MM.1S (cell line): ENCODE results near the gene RNF26.

ENCODE experiments used
- EZH2 ChIP-seq: fragments of 300-600 bp; sonication (generic); optimal IDR thresholded peaks from 2 replicates; pipeline ENCODE3; 2017; ENCODE audit warnings: low read depth, mild to moderate bottlenecking, antibody characterized with exemption, low read length, mixed read lengths
- EZH2phosphoT487 ChIP-seq: fragments of 300-600 bp; sonication (generic); IDR thresholded peaks from 2 replicates; pipeline ENCODE4 v1.6.1; 2018; ENCODE audit warnings: antibody characterized with exemption, low read length
- TF ChIP-seq, protein P1 (sequence below): fragments of 300-600 bp; sonication (generic); IDR thresholded peaks from 2 replicates; pipeline ENCODE4 v1.5.1; 2016; ENCODE audit warnings: antibody characterized with exemption, low read length, mixed read lengths

DNA sequence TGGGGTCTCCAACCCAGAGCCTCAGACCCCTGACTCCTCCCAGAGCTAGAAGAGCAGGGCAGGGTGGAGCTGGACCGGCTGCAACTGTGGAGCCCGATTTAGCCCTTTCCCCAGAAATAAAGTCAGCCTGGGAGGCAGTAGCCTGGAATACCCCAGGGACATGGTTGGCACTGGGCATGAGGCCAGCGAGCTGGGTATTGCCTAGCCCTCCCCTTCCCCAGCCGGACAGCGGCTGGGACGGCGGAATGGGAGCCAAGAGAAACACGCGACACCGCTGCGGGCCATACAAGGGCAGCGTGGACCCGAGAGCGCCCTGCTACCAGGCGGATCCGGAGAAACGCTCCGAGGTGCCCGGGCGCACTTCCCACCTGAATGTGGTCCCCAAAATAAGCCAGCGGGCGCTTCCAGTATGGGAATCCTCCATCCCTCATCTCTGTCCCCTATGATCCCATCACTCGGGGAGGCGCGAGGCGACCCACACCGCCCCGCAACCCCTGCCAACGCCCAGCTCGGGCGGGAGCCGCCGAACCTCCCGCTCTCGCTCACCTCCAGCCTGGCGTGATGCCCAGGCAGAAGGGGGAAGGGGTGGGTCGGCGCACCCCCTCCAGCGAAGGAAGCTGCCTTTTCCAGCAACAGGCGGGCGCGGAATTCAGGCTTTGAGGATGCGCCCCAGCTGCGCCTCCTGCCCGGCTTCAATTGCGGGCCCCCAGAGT is 18.2 kb upstream of the RNF26 start:
- TF ChIP-seq, protein P1, sequence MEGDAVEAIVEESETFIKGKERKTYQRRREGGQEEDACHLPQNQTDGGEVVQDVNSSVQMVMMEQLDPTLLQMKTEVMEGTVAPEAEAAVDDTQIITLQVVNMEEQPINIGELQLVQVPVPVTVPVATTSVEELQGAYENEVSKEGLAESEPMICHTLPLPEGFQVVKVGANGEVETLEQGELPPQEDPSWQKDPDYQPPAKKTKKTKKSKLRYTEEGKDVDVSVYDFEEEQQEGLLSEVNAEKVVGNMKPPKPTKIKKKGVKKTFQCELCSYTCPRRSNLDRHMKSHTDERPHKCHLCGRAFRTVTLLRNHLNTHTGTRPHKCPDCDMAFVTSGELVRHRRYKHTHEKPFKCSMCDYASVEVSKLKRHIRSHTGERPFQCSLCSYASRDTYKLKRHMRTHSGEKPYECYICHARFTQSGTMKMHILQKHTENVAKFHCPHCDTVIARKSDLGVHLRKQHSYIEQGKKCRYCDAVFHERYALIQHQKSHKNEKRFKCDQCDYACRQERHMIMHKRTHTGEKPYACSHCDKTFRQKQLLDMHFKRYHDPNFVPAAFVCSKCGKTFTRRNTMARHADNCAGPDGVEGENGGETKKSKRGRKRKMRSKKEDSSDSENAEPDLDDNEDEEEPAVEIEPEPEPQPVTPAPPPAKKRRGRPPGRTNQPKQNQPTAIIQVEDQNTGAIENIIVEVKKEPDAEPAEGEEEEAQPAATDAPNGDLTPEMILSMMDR = no peak
- TF ChIP-seq EZH2 (no peak), EZH2phosphoT487 (peak; percentile 72; the same call in 1 of the 2 replicates)
